Endothelial cell of umbilical vein (primary cell): Measurements from ENCODE around the gene DPF1.

Experiments
- POLR2A ChIP-seq: IDR thresholded peaks from 2 replicates; pipeline ENCODE4 v1.6.1; 2012; ENCODE audit warnings: low read depth, mild to moderate bottlenecking, control low read depth, low read length
- POLR2AphosphoS5 ChIP-seq: IDR thresholded peaks from 2 replicates; pipeline ENCODE4 v1.6.1; 2012; ENCODE audit warnings: low read depth, mild to moderate bottlenecking, control low read depth, low read length, moderate library complexity; ENCODE audit not compliant: insufficient read depth
- TF ChIP-seq, protein P1 (sequence below), 2 donors: IDR thresholded peaks; 1 replicate in 1 of 2; 2 replicates in 1 of 2; pipeline ENCODE4 v1.5.1; 2011; ENCODE audit warnings: low read length in 2 of 2, mild to moderate bottlenecking in 2 of 2, moderate library complexity in 2 of 2, control low read depth in 1 of 2, inconsistent platforms in 1 of 2, low read depth in 1 of 2; ENCODE audit not compliant: insufficient read depth in 1 of 2; ENCODE audit errors: extremely low read depth in 1 of 2

DNA sequence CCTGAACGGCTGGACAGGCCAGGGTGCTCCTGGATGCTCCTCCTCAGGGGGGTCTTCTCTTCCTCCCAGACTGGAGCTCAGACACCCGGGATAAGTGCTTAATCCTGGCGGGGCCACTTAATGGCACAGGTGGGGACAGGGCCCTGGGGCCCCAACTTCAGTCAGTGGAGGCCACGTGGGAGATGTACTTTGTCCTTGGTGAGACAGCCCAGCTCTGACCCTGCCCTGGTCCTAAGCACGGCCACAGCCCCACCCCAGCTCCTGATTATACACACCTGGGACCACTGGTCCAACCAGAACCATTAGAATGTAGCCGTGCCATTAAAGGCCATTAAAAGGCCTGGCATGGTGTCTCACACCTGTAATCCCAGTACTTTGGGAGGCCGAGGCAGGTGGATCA is 24.4 kb upstream of the DPF1 start:
- TF ChIP-seq, protein P1, sequence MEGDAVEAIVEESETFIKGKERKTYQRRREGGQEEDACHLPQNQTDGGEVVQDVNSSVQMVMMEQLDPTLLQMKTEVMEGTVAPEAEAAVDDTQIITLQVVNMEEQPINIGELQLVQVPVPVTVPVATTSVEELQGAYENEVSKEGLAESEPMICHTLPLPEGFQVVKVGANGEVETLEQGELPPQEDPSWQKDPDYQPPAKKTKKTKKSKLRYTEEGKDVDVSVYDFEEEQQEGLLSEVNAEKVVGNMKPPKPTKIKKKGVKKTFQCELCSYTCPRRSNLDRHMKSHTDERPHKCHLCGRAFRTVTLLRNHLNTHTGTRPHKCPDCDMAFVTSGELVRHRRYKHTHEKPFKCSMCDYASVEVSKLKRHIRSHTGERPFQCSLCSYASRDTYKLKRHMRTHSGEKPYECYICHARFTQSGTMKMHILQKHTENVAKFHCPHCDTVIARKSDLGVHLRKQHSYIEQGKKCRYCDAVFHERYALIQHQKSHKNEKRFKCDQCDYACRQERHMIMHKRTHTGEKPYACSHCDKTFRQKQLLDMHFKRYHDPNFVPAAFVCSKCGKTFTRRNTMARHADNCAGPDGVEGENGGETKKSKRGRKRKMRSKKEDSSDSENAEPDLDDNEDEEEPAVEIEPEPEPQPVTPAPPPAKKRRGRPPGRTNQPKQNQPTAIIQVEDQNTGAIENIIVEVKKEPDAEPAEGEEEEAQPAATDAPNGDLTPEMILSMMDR (IDR thresholded peaks at IDR 0.05; ENCODE audit: extremely low read depth in 1 of 2, insufficient read depth in 1 of 2, low read depth in 1 of 2, low read length in 2 of 2) = no peak
- TF ChIP-seq POLR2AphosphoS5 = no peak
- no peak for TF ChIP-seq POLR2A
